OCI-LY3 (cell line): Measurements from ENCODE around the gene FZR1.

Experiments
- CTCF ChIP-seq: fragments of 200-600, 300-600 bp; sonication (generic); IDR thresholded peaks from 2 replicates; pipeline ENCODE4 v1.5.1; 2014; ENCODE audit warnings: antibody characterized with exemption, low read length, low read depth
- EZH2phosphoT487 ChIP-seq: fragments of 200-600 bp; shearing (Covaris generic); IDR thresholded peaks from 2 replicates; pipeline ENCODE4 v1.6.1; 2018; ENCODE audit warnings: antibody characterized with exemption, mixed run types, low read depth

- TF ChIP-seq CTCF = no peak
- TF ChIP-seq EZH2phosphoT487 = no peak
These were observed 15.0 kb downstream of the FZR1 start for GRCh38 chr19:3521104-3521445.
